Left cardiac atrium (tissue), 4 donors: ENCODE measurements around the gene KRT6A. TPM values are rescaled to one million over a fixed set of nuclear protein-coding genes. Genes with fewer than 3 reads are reported as not detected.

Source experiments
- ATAC-seq, 2 donors: fragments of 200-7000 bp; cut with Tn5 transposase; one replicate each; pipeline ENCODE4 v1.9.1; 2020; ENCODE audit warnings: mild to moderate bottlenecking in 2 of 2, moderate library complexity in 2 of 2
- DNase-seq: peaks from one replicate; pipeline ENCODE4 v3.0.0-alpha.2; 2020
- intact Hi-C, 2 donors: fragments of 100-400 bp; cut with DNase I; formaldehyde crosslinking; loops; one replicate each; pipeline versions ENCODE4 v1.14.1 to v1.15.1; 2022 to 2023
- long read RNA-seq: library from polyadenylated mRNA; unstranded; transcript quantifications from one replicate; pipeline ENCODE4 v2.0.0, GENCODE V29; 2021
- total RNA-seq, 2 donors: library from RNA; stranded (reverse); fragmentation: NEBNext Ultra II Directional; extraction: Animal tissue kit (Norgen Biotek cat#: 25700); gene quantifications; one replicate each; pipeline ENCODE4 v1.2.1, GENCODE V29; 2021
- donor health status: DM: no; HTN: yes; CAD: no.
- donor health status: DM: no; HTN: yes; CAD: no; lungs with severe emphysema.
- donor health status: DM: yes; HTN: yes; CAD: no.
- donor health status: Dilated cardiomyopathy.

Gene KRT6A
- total RNA-seq = 1 to 10 TPM in 1 of 2 donors, under 1 TPM in 1; 0.24 to 1.2 TPM
- long read RNA-seq, partial matches to known transcripts = 1 of 1 reads
- long read RNA-seq, other reads (novel, unspliced or antisense) = 0 of 1 reads

GRCh38 chr12:52493172-52493571 is at the start of gene KRT6A:
KRT6A (minus strand) TSS chr12:52493257; CDS start chr12:52493188, 69 bp downstream.
- intact Hi-C loops = no loop called here
- ATAC-seq (no peak), DNase-seq (no peak)

- intact Hi-C loops = no loop called here
- no peak for DNase-seq
- no peak for ATAC-seq
These were observed 49.1 kb upstream of the KRT6A start for GRCh38 chr12:52542157-52542556.

GRCh38 chr12:52541709-52542108 is 48.7 kb upstream of the KRT6A start:
- DNase-seq (no peak), ATAC-seq (no peak)
- intact Hi-C loops = no loop called here

- no peak for DNase-seq
- no peak for ATAC-seq
- intact Hi-C loops = no loop called here
These were observed 47.5 kb upstream of the KRT6A start for GRCh38 chr12:52540531-52540930.

- DNase-seq (no peak), ATAC-seq (no peak)
- intact Hi-C loops = no loop called here
These were observed 46.7 kb upstream of the KRT6A start for GRCh38 chr12:52539821-52540173.

- ATAC-seq = no peak
- intact Hi-C loops = no loop called here
- no peak for DNase-seq
These were observed 46.2 kb upstream of the KRT6A start for GRCh38 chr12:52539083-52539820.

- ATAC-seq = no peak
These were observed 44.0 kb upstream of the KRT6A start for GRCh38 chr12:52537101-52537500.

GRCh38 chr12:52535574-52535973 is 42.5 kb upstream of the KRT6A start:
- intact Hi-C loops = no loop called here
- no peak for DNase-seq
- ATAC-seq = no peak

More at GRCh38 chr12:52537101-52537500, 44.0 kb upstream of the KRT6A start:
- DNase-seq = no peak
- intact Hi-C loops = no loop called here

GRCh38 chr12:52534482-52534881 is 41.4 kb upstream of the KRT6A start:
- DNase-seq (no peak), ATAC-seq (no peak)
- intact Hi-C loops = no loop called here

GRCh38 chr12:52533686-52534470 is 40.8 kb upstream of the KRT6A start:
- no peak for DNase-seq
- intact Hi-C loops = no loop called here
- ATAC-seq = peak in 1 of 2 donors; percentile 27

GRCh38 chr12:52532636-52533035 is 39.6 kb upstream of the KRT6A start:
- ATAC-seq (no peak), DNase-seq (no peak)
- intact Hi-C loops = no loop called here

- DNase-seq = no peak
- intact Hi-C loops = no loop called here
- no peak for ATAC-seq
These were observed 38.7 kb upstream of the KRT6A start for GRCh38 chr12:52531566-52532300.

- ATAC-seq = no peak
- intact Hi-C loops = no loop called here
- no peak for DNase-seq
These were observed 37.8 kb upstream of the KRT6A start for GRCh38 chr12:52530905-52531304.

- ATAC-seq (no peak), DNase-seq (no peak)
- intact Hi-C loops = no loop called here
These were observed 37.3 kb upstream of the KRT6A start for GRCh38 chr12:52530366-52530765.

GRCh38 chr12:52529846-52530245 is 36.8 kb upstream of the KRT6A start:
- DNase-seq (no peak), ATAC-seq (no peak)
- intact Hi-C loops = no loop called here

- ATAC-seq = no peak
These were observed 36.4 kb upstream of the KRT6A start for GRCh38 chr12:52529417-52529816.

GRCh38 chr12:52528641-52529143 is 35.6 kb upstream of the KRT6A start:
- DNase-seq (no peak), ATAC-seq (no peak)
- intact Hi-C loops = no loop called here

More at GRCh38 chr12:52529417-52529816, 36.4 kb upstream of the KRT6A start:
- intact Hi-C loops = no loop called here
- DNase-seq = no peak

- DNase-seq = no peak
- intact Hi-C loops = no loop called here
- ATAC-seq = no peak
These were observed 34.2 kb upstream of the KRT6A start for GRCh38 chr12:52527121-52527800.

GRCh38 chr12:52526511-52526951 is 33.5 kb upstream of the KRT6A start:
- ATAC-seq (no peak), DNase-seq (no peak)
- intact Hi-C loops = no loop called here
